ENCODE data around the gene CRYBB3.
"Not testable (repeated sequence)": the region's sequence is repeated elsewhere in the genome, so short reads cannot be mapped to it uniquely, and the experiment has no call there.

The CRYBB3 gene

GRCh38 chr22:25235547-25236290 is 36.1 kb downstream of the CRYBB3 start:
- peak; percentile 36 to 96 (median 66) for DNase-seq
- intact Hi-C loops (cut with DNase I), result no loop called here

- intact Hi-C loops (cut with DNase I), result no loop called here
- DNase-seq, result no peak
Observed at GRCh38 chr22:25236417-25236816, 36.8 kb downstream of the CRYBB3 start.

- intact Hi-C loops (cut with DNase I), result no loop called here
- no peak for DNase-seq
Observed at GRCh38 chr22:25237503-25237902, 37.8 kb downstream of the CRYBB3 start.

GRCh38 chr22:25238058-25238457 is 38.4 kb downstream of the CRYBB3 start:
- DNase-seq; intact Hi-C loops (cut with DNase I): not testable (repeated sequence)

- intact Hi-C loops (cut with DNase I); DNase-seq: not testable (repeated sequence)
Observed at GRCh38 chr22:25255169-25255568, 55.5 kb downstream of the CRYBB3 start.

All from posterior cingulate gyrus (tissue), 11 donors.